SJCRH30 (cell line): ENCODE measurements around the gene MIF4GD. TPM values are rescaled to one million over a fixed set of nuclear protein-coding genes. Genes with fewer than 3 reads are reported as not detected.
"Not testable (repeated sequence)": the region's sequence is repeated elsewhere in the genome, so short reads cannot be mapped to it uniquely, and the experiment has no call there.

Experiments used
- DNase-seq, 2 experiments: peaks; one replicate each; pipeline ENCODE4 v3.0.0-alpha.2; 2015 to 2020
- H3K27ac ChIP-seq: fragments of 250-450 bp; sonication (Bioruptor Pico); 2 replicates; pipeline ENCODE4 v1.5.1; 2020; ENCODE audit warnings: mild to moderate bottlenecking, moderate library complexity
- H3K27me3 ChIP-seq: fragments of 250-450 bp; sonication (Bioruptor Pico); 2 replicates; pipeline ENCODE4 v1.5.1; 2020; ENCODE audit warnings: mild to moderate bottlenecking, moderate library complexity
- H3K36me3 ChIP-seq: fragments of 250-450 bp; sonication (Bioruptor Pico); 2 replicates; pipeline ENCODE4 v1.5.1; 2020; ENCODE audit warnings: mild to moderate bottlenecking, moderate library complexity
- H3K4me1 ChIP-seq: fragments of 250-450 bp; sonication (Bioruptor Pico); 2 replicates; pipeline ENCODE4 v1.5.1; 2020; ENCODE audit warnings: mild to moderate bottlenecking, moderate library complexity
- H3K4me3 ChIP-seq: fragments of 250-450 bp; sonication (Bioruptor Pico); 2 replicates; pipeline ENCODE4 v1.5.1; 2020; ENCODE audit warnings: mild to moderate bottlenecking, moderate library complexity
- H3K9me3 ChIP-seq: fragments of 250-450 bp; sonication (Bioruptor Pico); replicated peaks from 2 replicates; pipeline ENCODE4 v1.5.1; 2020; ENCODE audit warnings: mild to moderate bottlenecking, moderate library complexity
- total RNA-seq: library from RNA; depleted of rRNA; stranded (reverse); fragments of >200 nt; shearing (Covaris generic); gene quantifications from 2 replicates; pipeline ENCODE4 v1.2.3, GENCODE V29; 2014

The MIF4GD gene
- total RNA-seq, 1 experiment from 2014 or later, result 5.2 TPM

DNA sequence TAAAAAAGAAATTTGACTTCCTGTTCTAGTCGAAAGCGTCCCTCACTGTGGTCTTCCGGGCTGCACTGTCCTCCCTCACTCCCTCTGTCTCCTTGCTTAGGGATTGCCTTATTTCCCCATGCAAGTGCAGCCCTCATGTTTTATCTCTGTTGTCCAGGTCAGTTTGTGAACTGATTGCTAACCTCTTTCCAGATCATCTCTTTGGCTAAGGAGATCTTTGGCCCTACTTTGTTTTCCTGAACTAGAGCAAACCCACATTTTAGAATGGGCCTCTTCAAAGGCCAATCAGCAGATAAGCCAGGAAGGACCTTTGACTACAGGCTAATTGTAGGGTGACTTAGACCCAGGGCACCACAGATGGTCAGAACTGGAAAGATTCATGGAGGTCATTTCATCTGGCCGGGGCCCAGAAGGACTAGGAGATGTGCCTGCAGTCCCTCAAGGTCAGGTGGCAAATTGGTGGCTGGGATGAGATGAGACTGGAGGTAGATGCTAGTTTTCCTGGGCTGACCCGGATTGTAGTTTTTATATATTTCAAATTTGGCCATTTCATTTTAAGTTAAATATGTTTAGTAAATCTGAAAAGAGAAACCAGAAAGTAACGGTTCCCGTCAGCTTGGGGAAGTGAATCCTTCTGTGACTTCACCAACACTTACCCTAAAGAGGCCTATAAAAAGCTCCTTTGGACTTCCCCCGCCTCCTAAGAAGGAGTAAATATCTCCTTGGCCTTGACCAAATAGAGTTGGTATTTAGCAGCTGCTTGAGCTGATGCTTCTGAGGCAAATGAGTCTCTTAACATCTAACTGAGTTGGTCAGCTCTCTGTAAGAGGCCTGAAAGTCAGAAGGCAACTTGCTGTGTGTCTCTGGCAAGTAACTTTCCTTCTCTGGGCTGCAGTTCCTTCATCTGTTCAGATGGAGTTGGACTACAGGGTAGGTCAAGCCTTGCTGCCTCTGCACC, 24.4 kb upstream of the MIF4GD start:
- Histone ChIP-seq H3K27ac (no peak overlapping the region), H3K4me3 (no peak overlapping the region), H3K9me3 (no peaks in the 10 kb centered on the region), H3K4me1 (no peaks in the 10 kb centered on the region), H3K27me3 (no peaks in the 10 kb centered on the region), H3K36me3 (no peaks in the 10 kb centered on the region)
- no peak for DNase-seq

DNA sequence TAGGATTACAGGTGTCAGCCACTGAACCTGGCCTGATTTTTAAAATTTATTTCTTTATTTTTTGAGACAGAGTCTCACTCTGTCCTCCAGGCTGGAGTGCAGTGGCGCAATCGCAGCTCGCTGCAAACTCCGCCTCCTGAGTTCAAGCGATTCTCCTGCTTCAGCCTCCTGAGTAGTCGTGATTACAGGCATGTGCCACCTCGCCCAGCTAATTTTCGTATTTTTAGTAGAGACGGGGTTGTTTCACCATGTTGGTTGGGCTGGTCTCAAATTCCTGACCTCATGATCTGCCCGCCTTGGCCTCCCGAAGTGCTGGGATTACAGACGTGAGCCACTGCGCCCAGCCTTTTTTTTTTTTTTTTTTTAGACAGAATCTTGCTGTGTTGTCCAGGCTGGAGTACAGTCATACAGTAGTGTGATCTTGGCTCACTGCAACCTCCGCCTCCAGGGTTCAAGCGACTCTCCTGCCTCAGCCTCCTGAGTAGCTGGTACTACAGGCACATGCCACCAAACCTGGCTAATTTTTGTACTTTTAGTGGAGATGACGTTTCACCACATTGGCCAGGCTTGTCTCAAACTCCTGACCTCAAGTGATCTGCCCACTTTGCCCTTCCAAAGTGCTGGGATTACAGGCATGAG, 21.9 kb upstream of the MIF4GD start:
- H3K9me3 ChIP-seq, H3K4me1 ChIP-seq, H3K4me3 ChIP-seq, DNase-seq, H3K27me3 ChIP-seq, H3K36me3 ChIP-seq, H3K27ac ChIP-seq: not testable (repeated sequence)

DNA sequence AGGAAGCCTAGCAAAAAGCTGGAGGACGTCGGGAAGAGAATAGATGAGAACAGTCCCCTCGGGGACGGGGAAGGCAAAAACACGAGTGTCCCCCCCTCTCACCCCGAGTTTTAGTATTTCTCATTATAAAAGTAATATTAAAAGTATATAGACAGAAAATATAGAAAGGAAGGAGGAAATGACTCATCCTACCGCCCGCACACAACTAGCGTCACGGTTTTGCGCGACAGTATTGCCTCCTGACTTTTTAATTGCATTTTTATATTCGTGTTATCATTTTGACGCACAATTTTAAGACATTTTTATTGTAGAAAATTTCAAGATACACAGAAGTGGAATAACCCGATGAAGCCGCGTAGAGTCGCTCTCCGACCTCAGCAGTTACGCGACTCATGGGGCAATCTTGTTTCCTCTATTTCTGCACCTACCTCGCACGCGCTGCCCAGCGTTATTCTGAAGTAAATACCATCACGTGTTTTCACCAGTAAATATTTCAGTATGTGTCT, 18.9 kb upstream of the MIF4GD start:
- Histone ChIP-seq H3K9me3 (no peaks in the 10 kb centered on the region), H3K36me3 (no peaks in the 10 kb centered on the region), H3K4me1 (no peaks in the 10 kb centered on the region), H3K27me3 (no peaks in the 10 kb centered on the region), H3K27ac (peak overlapping the region; percentile 15; the same call in 1 of the 2 replicates), H3K4me3 (peak overlapping the region; percentile 79)
- DNase-seq, result no peak

DNA sequence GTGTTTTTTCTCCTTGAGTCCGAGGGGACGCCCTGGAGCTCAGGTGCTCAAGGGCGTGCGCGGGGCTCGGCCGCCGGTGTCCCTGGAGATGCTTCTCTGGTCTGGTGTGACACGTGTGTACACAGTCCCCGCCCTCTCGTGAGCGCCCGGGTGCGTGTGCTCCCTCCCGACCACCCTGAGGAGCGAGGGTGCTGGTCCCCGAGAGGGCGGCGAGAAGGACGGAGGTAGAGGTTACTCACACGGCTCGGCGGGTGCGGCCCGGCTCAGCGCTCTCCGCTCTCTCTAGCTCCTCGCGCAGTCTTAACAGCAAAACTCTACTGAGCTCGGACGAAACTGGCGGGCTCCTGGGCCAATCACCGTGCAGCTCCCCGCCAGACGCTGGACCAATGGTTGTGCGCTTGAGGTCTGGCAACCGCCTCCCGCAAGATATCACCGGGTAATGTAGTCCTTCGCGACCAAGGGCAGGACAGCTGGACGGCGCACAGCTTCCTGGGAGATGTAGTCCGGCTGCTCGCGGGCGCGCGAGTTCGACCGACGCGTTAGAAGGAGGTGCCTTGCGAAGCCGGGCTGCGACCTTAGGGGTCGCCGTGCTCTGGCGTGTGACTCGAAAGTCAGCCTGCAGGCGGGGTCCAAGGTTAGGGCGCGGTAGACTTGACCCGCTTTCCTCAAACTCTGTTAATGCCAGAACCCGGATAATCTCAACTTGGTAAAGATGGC, 18.2 kb upstream of the MIF4GD start, which contains the start of gene SLC25A19:
TSS of gene SLC25A19 (minus strand) at position 319 of the 717 bp plus-strand sequence. CDS start 2,669 bp downstream, outside the sequence.
- no peaks in the 10 kb centered on the region for H3K36me3 ChIP-seq
- no peaks in the 10 kb centered on the region for H3K4me1 ChIP-seq
- no peaks in the 10 kb centered on the region for H3K9me3 ChIP-seq
- H3K27ac ChIP-seq, result peak within 1 kb of the TSS; percentile 15; the same call in 1 of the 2 replicates
- no peaks in the 10 kb centered on the region for H3K27me3 ChIP-seq
- peak within 1 kb of the TSS; percentile 79 for H3K4me3 ChIP-seq
- DNase-seq, result peak; percentile 99

DNA sequence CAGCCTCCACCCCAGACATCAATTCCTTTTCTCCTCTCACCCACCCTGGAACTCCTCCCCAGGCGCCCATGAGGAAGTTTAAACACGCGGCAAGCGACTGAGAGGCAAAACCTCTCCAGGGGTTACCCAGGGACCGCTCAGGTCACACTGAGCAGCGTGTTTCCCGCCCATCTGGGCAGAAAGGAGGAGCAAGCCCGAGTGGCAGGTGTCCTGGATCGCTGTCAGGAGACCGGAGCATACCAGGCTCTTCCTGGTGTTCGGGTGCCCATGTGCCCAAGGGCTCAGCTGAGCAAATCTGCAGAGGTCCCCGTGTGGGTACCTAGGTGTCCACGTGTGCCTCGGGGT, 17.7 kb upstream of the MIF4GD start:
- no peaks in the 10 kb centered on the region for H3K27me3 ChIP-seq
- peak; percentile 50 to 58 for DNase-seq
- H3K4me3 ChIP-seq, result peak overlapping the region; percentile 79
- H3K27ac ChIP-seq, result peak overlapping the region; percentile 2; the same call in 1 of the 2 replicates
- no peaks in the 10 kb centered on the region for H3K9me3 ChIP-seq
- H3K4me1 ChIP-seq, result no peaks in the 10 kb centered on the region; the same call in 1 of the 2 replicates
- H3K36me3 ChIP-seq, result no peaks in the 10 kb centered on the region

DNA sequence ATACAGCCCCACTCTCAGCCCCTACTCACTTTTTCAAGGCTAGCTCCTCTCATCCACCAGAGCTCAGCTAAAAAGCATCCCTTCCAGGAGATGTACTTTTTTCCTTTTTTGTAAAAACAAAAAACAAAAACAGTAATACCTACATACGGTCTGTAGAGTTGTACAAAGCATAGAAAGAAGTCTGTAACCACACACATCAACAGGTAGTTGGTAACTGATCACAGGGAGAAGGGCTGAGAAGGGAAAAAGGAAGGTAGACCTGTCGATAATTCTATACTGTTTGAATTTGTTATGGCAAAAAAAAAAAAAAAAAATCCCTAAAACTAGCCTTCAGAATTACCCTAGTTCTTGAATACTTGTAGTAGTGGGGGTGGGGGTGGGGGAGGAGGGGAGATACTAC, 17.3 kb upstream of the MIF4GD start:
- peak overlapping the region; percentile 79 for H3K4me3 ChIP-seq
- H3K36me3 ChIP-seq, result no peaks in the 10 kb centered on the region
- no peaks in the 10 kb centered on the region; the same call in 1 of the 2 replicates for H3K4me1 ChIP-seq
- no peaks in the 10 kb centered on the region for H3K27me3 ChIP-seq
- H3K9me3 ChIP-seq, result no peaks in the 10 kb centered on the region
- H3K27ac ChIP-seq, result no peak overlapping the region
- DNase-seq, result no peak

GRCh38 chr17:75287221-75287620, 16.2 kb upstream of the MIF4GD start:
- DNase-seq, result no peak
- H3K9me3 ChIP-seq, result no peaks in the 10 kb centered on the region
- H3K4me1 ChIP-seq, result no peaks in the 10 kb centered on the region; the same call in 1 of the 2 replicates
- H3K4me3 ChIP-seq, result no peak overlapping the region
- no peak overlapping the region for H3K27ac ChIP-seq
- H3K36me3 ChIP-seq, result 0 out of 2 replicates have a peak, but pooled peaks cover 3% of the 10 kb centered on the region
- H3K27me3 ChIP-seq, result no peaks in the 10 kb centered on the region

GRCh38 chr17:75285123-75285522, 14.1 kb upstream of the MIF4GD start:
- Histone ChIP-seq H3K4me1 (no peaks in the 10 kb centered on the region; the same call in 1 of the 2 replicates), H3K4me3 (no peak overlapping the region)
- DNase-seq, result no peak

DNA sequence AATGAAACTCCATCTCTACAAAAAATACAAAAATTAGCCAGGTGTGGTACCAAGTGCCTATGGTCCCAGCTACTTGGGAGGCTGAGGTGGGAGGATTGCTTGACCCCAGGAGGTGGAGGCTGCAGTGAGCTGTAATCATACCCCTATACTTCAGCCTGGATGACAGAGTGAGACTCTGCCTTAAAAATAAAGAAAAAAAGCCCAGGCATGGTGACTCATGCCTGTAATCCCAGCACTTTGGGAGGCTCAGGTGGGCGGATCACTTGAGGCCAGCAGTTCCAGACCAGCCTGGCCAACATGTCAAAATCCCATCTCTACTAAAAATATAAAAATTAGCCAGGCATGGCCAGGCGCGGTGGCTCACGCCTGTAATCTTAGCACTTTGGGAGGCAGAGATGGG, 9.2 kb upstream of the MIF4GD start:
- peaks cover 14% of the 10 kb centered on the region for H3K4me1 ChIP-seq
- not testable (repeated sequence) for H3K9me3 ChIP-seq, H3K36me3 ChIP-seq, H3K27ac ChIP-seq, DNase-seq, H3K4me3 ChIP-seq, H3K27me3 ChIP-seq

More at GRCh38 chr17:75285123-75285522, 14.1 kb upstream of the MIF4GD start:
- peaks cover 7% of the 10 kb centered on the region; the same call in 1 of the 2 replicates for H3K36me3 ChIP-seq
- H3K27ac ChIP-seq, result no peak overlapping the region
- H3K27me3 ChIP-seq, result no peaks in the 10 kb centered on the region
- no peaks in the 10 kb centered on the region for H3K9me3 ChIP-seq

GRCh38 chr17:75277664-75278071, 6.6 kb upstream of the MIF4GD start:
- H3K36me3 ChIP-seq, result peaks cover 4% of the 10 kb centered on the region; the same call in 1 of the 2 replicates
- H3K9me3 ChIP-seq, result no peaks in the 10 kb centered on the region
- H3K27ac ChIP-seq, result peak overlapping the region; percentile 64
- H3K4me3 ChIP-seq, result no peak overlapping the region
- DNase-seq, result peak; percentile 56 to 57
- H3K27me3 ChIP-seq, result no peaks in the 10 kb centered on the region
- H3K4me1 ChIP-seq, result peaks cover 14% of the 10 kb centered on the region

GRCh38 chr17:75273977-75274708, 3.1 kb upstream of the MIF4GD start:
- Histone ChIP-seq H3K4me3 (no peak overlapping the region), H3K4me1 (peaks cover 17% of the 10 kb centered on the region), H3K9me3 (no peaks in the 10 kb centered on the region), H3K27me3 (no peaks in the 10 kb centered on the region), H3K27ac (no peak overlapping the region), H3K36me3 (no peaks in the 10 kb centered on the region)
- no peak for DNase-seq

GRCh38 chr17:75272848-75273184, 1.8 kb upstream of the MIF4GD start:
- H3K36me3 ChIP-seq, result no peaks in the 10 kb centered on the region
- H3K4me1 ChIP-seq, result peaks cover 9% of the 10 kb centered on the region
- H3K27ac ChIP-seq, result no peak overlapping the region
- DNase-seq, result no peak
- no peaks in the 10 kb centered on the region for H3K27me3 ChIP-seq
- no peak overlapping the region for H3K4me3 ChIP-seq
- H3K9me3 ChIP-seq, result no peaks in the 10 kb centered on the region

- Histone ChIP-seq H3K27ac (no peak overlapping the region), H3K4me1 (peaks cover 5% of the 10 kb centered on the region), H3K27me3 (no peaks in the 10 kb centered on the region), H3K4me3 (no peak overlapping the region), H3K9me3 (no peaks in the 10 kb centered on the region), H3K36me3 (no peaks in the 10 kb centered on the region)
- DNase-seq, result no peak
Measured at GRCh38 chr17:75271955-75272847, 1.2 kb upstream of the MIF4GD start.
